ENCODE measurements around the gene DTNB. TPM values are rescaled to one million over a fixed set of nuclear protein-coding genes. Genes with fewer than 3 reads are reported as not detected.
"Not testable (repeated sequence)": the region's sequence is repeated elsewhere in the genome, so short reads cannot be mapped to it uniquely, and the experiment has no call there.

Gene DTNB
- total RNA-seq, 4 donors from 2014 or later = 5.2 to 9.9 (median 9.2) TPM

DNA sequence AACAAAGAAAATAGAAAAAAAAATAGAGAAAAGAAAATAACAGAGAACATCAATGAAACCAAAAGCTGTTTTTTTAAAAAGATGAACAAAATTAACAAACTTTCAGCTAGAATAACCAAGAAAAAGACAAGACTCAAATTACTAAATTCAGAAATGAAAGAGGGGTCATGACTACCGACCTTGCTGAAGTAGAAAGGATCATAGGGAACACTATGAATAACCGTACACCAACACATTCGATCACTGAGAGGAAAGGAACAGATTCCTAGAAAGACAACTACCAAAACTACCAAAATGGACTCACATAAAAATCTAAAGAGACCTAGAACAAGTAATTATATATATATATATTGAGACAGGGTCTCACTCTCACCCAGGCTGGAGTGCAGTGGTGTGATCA, 37.4 kb upstream of the DTNB start:
- ATAC-seq (ENCODE audit: low FRiP score) (no peak), DNase-seq (ENCODE audit: low spot score) (no peak)
- TF ChIP-seq, protein P1, sequence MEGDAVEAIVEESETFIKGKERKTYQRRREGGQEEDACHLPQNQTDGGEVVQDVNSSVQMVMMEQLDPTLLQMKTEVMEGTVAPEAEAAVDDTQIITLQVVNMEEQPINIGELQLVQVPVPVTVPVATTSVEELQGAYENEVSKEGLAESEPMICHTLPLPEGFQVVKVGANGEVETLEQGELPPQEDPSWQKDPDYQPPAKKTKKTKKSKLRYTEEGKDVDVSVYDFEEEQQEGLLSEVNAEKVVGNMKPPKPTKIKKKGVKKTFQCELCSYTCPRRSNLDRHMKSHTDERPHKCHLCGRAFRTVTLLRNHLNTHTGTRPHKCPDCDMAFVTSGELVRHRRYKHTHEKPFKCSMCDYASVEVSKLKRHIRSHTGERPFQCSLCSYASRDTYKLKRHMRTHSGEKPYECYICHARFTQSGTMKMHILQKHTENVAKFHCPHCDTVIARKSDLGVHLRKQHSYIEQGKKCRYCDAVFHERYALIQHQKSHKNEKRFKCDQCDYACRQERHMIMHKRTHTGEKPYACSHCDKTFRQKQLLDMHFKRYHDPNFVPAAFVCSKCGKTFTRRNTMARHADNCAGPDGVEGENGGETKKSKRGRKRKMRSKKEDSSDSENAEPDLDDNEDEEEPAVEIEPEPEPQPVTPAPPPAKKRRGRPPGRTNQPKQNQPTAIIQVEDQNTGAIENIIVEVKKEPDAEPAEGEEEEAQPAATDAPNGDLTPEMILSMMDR (IDR thresholded peaks at IDR 0.05) = no peak

DNA sequence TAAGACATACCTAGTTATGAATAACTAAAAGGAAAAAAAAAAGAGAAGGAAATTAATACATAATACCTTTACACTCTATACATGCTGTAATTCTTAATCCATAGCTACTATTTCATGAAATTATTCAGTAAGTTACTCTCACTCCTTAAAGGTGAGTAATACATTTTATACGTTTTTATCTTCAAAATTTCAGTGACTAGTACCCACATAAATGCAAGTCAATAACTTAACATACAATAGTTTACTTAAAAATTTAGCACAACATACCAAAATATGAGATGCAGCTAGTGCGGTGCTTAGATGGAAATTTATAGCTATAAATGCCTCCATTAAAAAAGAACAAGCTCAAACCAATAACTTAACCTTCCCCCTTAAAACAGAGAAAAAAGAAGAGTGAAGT, 36.0 kb upstream of the DTNB start:
- TF ChIP-seq, protein P1 (IDR thresholded peaks at IDR 0.05) = no peak

DNA sequence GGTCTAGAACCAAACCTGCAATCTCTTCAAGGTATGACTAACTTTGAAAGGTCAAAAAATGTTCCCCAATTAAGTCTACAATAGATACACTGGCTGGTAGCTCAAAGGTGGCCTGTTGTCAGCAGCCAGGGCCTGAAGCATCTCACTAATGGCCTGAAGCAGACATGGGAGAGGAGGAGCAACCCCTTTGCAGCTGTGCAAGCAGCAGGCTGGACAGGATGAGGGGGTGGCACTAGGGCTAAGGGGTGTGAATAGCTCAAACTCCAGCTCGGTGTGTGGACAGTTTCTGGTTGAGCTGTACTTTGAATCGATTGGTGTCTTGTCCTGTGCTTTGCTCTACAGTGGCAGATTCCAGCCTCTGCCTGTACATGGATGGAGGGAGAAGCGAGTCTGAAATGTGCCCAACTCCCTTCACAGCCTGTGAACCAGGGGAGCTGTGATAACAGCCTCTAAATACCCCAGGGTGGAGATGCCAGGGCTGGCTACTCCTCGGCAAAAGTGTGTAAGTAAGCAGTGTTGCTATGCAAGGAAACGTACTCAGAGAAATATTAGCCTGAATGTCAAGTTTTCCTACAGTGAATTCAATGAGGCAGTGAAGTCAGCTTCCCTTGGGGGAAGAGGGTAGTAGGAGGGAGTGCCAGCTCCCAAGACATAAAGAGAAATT, 34.7 kb upstream of the DTNB start:
- ATAC-seq (ENCODE audit: low FRiP score) (no peak), DNase-seq (ENCODE audit: low spot score) (no peak)
- TF ChIP-seq, protein P1 (IDR thresholded peaks at IDR 0.05) = no peak

More for the DNA sequence above, 36.0 kb upstream of the DTNB start:
- DNase-seq (ENCODE audit: low spot score) = no peak
- ATAC-seq (ENCODE audit: low FRiP score) = no peak

DNA sequence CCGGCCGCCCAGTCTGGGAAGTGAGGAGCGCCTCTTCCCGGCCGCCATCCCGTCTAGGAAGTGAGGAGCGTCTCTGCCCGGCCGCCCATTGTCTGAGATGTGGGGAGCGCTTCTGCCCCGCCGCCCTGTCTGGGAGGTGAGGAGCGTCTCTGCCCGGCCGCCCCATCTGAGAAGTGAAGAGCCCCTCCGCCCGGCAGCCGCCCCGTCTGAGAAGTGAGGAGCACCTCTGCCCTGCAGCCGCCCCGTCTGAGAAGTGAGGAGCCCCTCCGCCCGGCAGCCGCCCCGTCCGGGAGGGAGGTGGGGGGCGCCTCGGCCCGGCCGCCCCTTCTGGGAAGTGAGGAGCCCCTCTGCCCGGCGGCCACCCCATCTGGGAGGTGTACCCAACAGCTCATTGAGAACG, 32.2 kb upstream of the DTNB start:
- ATAC-seq (ENCODE audit: low FRiP score); DNase-seq (ENCODE audit: low spot score): not testable (repeated sequence)

DNA sequence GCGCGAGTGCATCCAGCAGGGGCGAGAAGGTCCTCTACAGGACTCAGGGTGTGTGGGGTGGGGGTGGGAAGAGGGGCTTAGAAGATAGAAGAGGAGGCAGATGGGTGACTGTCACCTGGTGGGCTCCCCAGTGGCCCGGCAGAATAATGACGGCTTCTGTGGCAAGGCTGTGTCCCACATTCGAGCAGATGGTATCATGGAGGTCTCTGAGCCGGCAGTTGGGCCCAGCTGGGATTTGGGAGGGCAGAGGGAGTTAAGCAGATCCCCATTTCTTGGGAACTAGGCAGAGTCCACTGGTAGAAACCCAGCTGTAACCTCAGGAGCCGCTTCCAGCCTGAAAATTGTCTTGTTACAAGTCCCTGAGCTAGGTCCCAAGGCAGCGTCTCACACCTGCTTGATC, 28.4 kb upstream of the DTNB start:
- ATAC-seq (ENCODE audit: low FRiP score) = no peak
- no peak for DNase-seq (ENCODE audit: low spot score)
- TF ChIP-seq, protein P1 (IDR thresholded peaks at IDR 0.05) = no peak

DNA sequence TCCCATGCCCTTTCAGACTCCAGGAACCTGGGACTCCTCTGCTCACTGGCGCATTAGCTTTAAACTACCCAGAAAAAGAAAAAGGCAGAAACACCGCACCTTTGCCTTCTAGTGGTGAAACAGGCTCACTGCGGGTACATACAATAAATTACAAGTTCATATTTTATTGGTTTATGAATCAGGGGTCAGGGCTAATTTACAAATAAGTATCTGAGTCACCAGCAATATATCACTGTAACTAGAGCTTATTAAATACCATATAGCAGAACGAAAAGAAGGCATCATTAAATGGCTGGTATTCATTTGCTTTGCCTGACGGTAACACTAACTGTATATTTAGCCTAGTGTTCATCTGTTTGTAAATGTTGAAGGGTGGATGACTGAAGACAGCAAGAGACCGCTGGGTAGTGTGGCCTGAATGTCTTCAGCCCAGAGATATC, 26.9 kb upstream of the DTNB start:
- TF ChIP-seq, protein P1 (IDR thresholded peaks at IDR 0.05) = peak in 2 of 3 donors; percentile 3 to 35
- ATAC-seq (ENCODE audit: low FRiP score) (peak; percentile 68), DNase-seq (ENCODE audit: low spot score) (no peak)

DNA sequence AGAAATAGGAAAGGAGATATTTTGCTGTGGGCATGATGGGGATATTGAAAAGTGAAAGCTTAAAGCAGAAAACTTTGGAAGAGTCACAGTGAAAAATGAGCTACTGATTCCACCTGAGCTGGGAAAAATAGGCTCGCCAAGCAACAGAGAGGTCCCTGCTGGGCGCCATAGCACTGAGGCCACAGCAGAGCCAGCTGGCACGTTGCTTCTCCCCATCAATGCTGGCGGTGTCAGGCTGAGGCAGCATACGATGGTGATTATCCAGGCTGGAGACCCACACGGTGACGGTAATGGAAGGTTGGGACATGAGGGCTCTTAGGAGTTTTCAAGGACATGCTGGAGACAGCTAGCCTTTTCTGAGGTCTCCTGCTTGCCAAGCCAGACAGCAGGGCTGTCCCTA, 25.8 kb upstream of the DTNB start:
- ATAC-seq (ENCODE audit: low FRiP score) (no peak), DNase-seq (ENCODE audit: low spot score) (no peak)
- TF ChIP-seq, protein P1 (IDR thresholded peaks at IDR 0.05) = no peak
